ENCODE measurements around the gene PRKAG3.
A peak's percentile ranks its signal among the peaks of the same experiment; 100 is the strongest.

Gene PRKAG3

DNA sequence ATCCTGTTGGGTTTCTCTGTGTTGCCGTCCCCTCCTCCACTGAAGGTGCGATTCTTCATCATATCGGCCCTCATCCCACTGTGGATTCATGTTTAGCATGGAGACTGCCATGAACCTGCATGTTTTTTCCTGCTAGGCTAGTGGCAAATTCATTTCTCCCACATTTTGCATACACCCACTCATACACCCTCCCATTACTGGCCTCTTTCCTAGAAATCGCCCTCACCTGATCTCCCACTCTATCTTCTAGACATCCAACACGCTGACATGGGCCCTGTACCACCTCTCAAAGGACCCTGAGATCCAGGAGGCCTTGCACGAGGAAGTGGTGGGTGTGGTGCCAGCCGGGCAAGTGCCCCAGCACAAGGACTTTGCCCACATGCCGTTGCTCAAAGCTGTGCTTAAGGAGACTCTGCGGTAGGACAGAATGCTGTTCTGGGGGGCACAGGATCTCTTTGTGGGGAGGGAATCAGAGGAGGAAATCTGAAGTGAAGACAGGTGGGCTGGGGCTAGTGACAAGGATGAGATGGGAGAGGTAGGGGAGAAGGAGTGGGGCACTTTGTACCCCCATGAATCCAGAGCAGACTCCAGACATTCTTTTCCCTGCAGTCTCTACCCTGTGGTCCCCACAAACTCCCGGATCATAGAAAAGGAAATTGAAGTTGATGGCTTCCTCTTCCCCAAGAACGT, 17.7 kb downstream of the PRKAG3 start:
- DNase-seq (ENCODE audit: low spot score): no peak

- DNase-seq (ENCODE audit: low spot score): no peak
These were observed 18.7 kb downstream of the PRKAG3 start for GRCh38 chr2:218812861-218813260.

DNA sequence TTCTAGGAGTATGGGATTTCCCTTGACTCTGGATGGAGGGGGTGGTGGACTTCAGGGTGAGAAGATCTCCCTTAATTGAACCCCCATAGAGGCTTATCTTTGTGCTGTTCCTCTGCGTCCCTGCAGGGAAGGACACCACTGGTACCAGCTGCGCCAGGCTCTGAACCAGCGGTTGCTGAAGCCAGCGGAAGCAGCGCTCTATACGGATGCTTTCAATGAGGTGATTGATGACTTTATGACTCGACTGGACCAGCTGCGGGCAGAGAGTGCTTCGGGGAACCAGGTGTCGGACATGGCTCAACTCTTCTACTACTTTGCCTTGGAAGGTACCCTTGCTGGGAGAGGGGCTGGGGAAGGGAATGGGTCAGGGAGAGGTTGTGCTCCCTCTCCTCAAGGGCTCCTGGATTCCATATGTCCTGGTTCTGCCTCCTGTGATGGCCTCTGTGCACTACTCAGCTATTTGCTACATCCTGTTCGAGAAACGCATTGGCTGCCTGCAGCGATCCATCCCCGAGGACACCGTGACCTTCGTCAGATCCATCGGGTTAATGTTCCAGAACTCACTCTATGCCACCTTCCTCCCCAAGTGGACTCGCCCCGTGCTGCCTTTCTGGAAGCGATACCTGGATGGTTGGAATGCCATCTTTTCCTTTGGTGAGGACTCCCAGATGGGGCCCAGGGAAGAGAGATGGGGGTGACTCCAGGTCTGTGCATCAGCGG, 19.3 kb downstream of the PRKAG3 start:
- no peak for DNase-seq (ENCODE audit: low spot score)

GRCh38 chr2:218811382-218811781, 20.2 kb downstream of the PRKAG3 start:
- DNase-seq (ENCODE audit: low spot score): no peak

DNA sequence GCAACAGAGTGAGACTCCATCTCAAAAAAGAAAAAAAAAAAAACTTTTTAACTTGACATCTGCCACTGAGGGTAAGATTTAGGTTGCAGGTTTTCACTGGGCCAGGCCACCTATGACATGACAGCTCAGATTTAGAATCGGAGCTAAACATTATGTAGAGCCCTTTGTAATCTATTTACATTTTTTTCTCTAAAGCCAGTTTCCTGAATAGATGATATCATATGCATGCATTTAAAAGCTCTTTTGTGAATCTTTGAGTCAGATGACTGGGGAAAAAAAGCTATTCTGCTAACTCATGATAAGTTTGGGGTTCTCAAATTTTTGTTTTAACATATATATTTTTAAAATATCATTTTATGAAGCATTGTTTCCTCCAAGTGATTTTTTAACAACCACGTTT, 21.3 kb downstream of the PRKAG3 start:
- DNase-seq (ENCODE audit: low spot score): no peak

DNA sequence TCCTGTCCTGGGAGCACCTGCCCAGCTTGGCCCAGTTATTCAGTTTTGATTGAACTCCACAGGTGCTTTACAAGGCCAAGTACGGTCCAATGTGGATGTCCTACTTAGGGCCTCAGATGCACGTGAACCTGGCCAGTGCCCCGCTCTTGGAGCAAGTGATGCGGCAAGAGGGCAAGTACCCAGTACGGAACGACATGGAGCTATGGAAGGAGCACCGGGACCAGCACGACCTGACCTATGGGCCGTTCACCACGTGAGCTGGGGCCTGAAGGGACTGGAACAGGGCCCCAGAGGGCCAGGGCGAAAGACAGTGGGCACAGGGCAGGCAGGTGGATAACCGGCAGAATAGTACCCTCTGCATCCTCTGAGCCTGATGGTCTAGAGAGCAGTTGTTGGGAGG, 22.1 kb downstream of the PRKAG3 start:
- no peak for DNase-seq (ENCODE audit: low spot score)

DNA sequence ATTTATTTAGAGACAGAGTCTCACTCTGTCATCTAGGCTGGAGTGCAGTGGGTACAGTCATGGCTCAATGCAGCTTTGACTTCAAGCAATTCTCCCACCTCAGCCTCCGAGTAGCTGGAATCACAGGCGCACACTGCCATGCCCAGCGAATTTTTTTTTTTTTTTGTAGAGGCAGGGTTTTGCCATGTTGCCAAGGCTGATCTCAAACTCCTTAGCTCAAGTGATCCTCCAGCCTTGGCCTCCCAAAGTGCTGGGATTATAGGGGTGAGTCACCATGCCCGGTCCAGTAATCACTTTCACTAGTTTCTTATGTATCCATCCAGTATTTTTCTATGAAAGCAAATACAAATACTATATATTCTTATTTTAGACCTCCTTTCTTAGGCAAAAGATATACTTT, 24.0 kb downstream of the PRKAG3 start:
- DNase-seq (ENCODE audit: low spot score): no peak

DNA sequence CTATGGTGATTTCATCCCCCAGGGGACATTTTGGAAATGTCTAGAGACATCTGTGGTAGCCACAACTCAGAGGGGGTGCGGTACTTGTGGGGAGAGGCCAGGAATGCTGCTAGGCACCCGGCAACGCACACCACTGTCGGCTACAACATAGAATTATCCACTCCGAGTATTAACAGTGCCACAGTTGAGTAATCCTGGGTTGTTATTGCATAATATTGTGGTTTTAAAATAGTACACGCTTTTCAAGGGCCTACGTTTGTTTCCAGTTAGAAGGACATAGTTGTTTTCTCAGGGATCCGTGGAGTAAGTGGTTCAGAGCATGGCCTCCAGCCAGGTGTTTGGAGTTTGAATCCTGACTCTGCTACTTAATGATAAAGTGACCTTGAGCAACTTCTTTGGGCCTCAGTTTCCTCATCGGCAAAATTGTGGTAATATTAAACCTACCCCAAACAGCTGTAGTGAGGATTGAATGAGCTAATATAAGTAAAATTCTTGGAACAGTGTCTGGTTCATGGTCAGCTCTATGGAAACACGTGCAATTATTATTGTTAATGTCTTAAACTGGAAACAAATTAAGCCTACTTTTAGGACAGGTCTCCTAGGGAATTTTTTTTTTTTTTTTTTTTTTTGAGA, 25.1 kb downstream of the PRKAG3 start:
- DNase-seq (ENCODE audit: low spot score): peak; percentile 93

DNA sequence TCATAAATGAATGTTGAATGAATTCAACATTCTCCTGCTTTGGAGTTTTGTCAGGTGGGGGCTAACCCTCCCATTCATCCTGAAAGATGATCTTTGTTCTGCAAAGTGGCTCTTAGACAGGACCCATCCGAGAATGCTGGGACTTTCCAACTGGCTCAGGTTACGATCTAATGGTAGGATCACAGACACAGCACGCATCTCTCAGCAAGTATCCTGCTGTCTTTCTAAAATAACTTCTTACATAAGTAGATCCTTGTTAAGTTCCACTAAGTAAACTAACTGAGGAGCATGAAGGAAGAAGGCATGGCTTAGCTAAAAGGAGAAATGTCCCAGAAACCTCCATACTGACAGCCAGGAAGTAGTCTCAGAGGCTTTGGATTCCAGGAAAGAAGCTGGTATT, 26.0 kb downstream of the PRKAG3 start:
- DNase-seq (ENCODE audit: low spot score): peak; percentile 28

DNA sequence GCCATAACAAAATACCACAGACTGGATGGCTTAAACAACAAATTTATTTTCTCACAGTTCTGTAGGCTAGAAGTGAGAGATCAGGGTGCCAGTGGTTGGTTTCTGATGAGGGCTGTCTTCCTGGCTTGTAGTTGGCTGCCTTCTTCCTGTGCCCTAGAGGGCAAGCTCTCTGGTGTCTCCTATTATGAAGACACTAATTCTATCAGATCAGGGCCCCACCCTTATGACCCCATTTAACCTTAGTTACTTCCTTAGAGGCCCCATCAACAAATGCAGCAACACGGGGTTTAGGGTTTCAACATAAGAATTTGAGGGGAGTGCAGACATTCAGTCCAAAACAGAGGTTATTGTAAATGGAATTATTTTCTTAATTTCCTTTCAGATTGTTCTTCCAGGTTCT, 26.8 kb downstream of the PRKAG3 start:
- DNase-seq (ENCODE audit: low spot score): no peak

DNA sequence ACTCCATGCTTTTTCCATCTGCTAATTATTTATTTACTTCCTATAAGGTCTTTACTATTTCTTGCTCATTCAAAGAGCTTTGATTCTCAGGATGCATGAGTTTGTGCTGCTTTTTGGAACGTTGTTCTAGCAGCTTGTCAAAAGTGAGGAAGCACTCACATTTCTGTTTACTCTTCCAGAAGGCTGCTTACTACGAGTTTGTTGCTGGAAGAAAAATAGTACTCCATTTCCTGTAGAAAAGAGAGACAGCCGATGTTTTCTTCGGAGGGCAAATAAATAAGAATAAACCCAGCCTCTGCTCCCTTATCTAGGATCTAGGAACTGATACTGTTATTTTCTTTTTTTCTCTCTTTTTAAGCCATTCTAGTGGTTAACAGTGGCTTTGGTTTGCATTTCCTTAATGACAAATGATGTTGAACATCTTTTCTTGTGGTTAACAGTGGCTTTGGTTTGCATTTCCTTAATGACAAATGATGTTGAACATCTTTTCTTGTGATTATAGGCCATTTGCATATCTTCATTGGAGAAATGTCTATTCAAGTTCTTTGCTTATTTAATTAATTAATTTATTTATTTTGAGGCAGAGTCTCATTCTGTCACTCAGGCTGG, 29.1 kb downstream of the PRKAG3 start:
- no peak for DNase-seq (ENCODE audit: low spot score)

GRCh38 chr2:218799990-218800389, 31.6 kb downstream of the PRKAG3 start:
- no peak for DNase-seq (ENCODE audit: low spot score)

- no peak for DNase-seq (ENCODE audit: low spot score)
These were observed 32.7 kb downstream of the PRKAG3 start for GRCh38 chr2:218798767-218799504.

DNA sequence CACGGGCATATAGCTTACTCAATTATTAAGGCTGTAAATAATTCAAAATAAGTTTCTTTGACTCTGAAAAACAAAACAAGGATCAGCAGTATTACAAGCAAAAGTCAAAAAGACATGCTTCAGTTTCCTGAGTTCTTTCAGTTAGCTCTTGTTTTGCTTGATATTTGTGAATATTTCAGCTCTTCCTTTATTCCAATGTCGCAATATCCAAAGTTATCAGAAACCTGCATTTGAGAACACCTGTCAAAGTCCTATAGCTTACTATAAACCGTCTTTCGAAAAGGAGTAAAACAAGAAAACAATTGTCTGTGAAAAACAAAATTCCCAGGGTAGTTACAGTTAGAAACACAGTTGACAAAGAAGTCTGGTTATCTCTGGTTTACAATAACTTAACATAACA, 34.9 kb downstream of the PRKAG3 start:
- no peak for DNase-seq (ENCODE audit: low spot score)

DNA sequence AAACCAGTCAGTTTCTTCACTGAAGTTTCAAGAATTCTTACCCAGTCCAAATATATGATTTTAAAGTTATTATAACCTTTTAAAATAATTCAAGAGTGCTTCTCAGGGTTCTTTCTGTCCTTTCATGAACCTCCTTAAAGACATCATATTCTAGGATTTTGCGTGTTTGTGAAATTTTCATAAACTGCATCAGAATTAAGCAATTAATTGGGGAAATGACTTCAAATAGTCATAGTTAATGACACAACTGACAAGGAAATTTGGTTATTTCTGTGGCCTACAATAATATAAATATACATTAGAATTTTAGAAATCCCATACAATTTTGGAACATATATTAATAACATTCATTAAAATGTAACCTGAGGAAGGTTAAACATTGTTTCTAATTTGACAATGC, 39.2 kb downstream of the PRKAG3 start:
- DNase-seq (ENCODE audit: low spot score): no peak

GRCh38 chr2:218788529-218789255, 42.9 kb downstream of the PRKAG3 start:
- no peak for DNase-seq (ENCODE audit: low spot score)

DNA sequence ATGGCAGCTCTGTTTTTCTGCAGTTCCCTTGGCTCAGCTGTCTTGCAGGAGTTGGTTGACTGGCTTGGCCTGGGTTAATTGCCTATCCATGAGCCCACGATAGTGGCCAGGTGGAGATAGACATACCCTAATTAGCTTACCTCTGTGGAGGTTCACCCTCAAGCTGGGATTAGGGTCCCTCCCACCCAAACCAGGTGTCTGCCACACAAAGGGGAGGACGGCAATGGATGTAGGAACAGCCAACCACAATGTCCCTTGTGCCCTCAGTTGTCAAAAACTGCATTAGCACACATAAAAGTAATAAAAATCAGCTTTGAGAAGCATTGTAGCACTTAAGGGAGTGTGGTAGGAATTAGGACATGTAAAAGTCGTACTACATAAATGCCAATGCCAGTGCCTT, 45.5 kb downstream of the PRKAG3 start:
- no peak for DNase-seq (ENCODE audit: low spot score)

GRCh38 chr2:218785103-218785502, 46.5 kb downstream of the PRKAG3 start:
- DNase-seq (ENCODE audit: low spot score): peak; percentile 43

DNA sequence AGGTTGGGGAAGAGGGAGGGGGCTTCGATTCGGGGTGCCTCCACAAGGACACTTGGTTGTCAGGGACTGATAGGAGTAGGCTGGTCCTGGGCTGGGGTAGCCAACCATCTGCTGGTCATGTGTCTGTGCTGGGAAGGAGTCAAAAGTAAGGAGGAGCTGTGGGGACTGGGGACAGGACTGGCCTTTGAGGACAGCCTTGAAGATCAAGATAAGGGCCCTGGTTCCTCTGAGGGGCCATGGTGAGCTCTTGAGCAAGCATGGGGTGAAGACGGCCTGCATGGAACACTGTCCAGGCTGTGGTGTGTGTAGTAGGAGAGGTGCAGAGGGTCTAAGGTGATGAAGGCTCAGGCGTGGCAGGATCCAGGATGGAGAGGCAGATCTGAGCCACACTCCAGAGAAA, 47.9 kb downstream of the PRKAG3 start:
- DNase-seq (ENCODE audit: low spot score): no peak

DNA sequence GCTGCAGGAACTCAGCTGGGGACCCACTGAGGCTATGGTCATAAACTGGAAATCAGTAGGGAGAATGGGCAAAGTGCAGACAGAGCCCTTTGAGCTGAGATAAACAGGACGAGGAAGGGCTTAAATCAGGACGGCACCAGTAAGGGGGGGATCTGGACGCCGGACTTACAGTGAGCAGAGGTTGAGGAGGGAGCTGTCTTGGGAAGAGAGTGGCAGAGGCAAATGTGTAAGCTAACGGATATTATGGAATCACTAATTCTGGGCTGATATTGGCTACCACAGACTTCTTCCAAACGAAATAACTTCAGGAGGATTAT, 49.1 kb downstream of the PRKAG3 start:
- DNase-seq (ENCODE audit: low spot score): peak; percentile 21

DNA sequence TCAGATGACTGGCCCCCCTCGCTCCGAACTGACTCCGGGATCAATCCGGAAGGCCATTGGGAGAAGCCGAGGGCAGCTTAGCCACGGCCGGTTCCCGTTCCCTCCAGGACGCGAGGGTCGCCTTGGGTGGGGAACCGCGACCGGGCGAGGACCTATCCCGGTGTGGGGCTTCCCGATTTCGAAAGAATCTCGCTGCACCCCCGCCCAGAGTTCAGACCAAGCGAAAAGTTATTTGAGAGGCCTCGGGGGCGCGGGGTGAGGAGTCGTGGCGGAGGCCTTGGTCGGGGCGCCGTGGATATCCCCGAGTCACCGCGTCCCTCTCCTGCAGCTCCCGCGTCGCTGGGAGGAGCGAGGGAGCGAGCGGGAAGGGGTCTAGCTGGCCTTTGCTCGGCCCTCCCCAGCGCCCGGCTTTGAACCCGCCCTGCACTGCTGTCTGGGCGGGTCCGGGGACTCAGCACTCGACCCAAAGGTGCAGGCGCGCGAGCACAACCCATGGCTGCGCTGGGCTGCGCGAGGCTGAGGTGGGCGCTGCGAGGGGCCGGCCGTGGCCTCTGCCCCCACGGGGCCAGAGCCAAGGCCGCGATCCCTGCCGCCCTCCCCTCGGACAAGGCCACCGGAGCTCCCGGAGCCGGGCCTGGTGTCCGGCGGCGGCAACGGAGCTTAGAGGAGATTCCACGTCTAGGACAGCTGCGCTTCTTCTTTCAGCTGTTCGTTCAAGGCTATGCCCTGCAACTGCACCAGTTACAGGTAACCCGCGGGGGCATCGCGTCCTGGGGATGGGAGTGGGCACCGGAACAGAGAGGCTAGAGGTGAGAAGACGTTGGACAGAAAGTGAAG, 49.7 kb downstream of the PRKAG3 start, which contains the start of gene CYP27A1:
Gene CYP27A1 (plus strand): TSS at position 457 of the 837 bp plus-strand sequence. CDS start 36 bp downstream, at position 493.
- peak; percentile 49 for DNase-seq (ENCODE audit: low spot score)
